Neural progenitor cell (in vitro differentiated cells): ENCODE results near the gene SIPA1L3. TPM values are rescaled to one million over a fixed set of nuclear protein-coding genes. Genes with fewer than 3 reads are reported as not detected.
"Not testable (repeated sequence)": the region's sequence is repeated elsewhere in the genome, so short reads cannot be mapped to it uniquely, and the experiment has no call there.

Experiments used
- DNase-seq: peaks from one replicate; pipeline ENCODE4 v3.0.0-alpha.2; 2016; ENCODE audit warnings: low spot score
- H2AFZ ChIP-seq: fragments of 200-600 bp; sonication (generic); replicated peaks from 2 replicates; pipeline ENCODE4 v1.6.1; 2016; ENCODE audit warnings: antibody characterized with exemption
- H3F3A ChIP-seq: fragments of 200-600 bp; sonication (generic); 2 replicates; pipeline ENCODE4 v1.6.1; 2016; ENCODE audit warnings: antibody characterized with exemption, low read depth
- H3K27ac ChIP-seq: fragments of 200-600 bp; sonication (generic); 2 replicates; pipeline ENCODE4 v1.5.1; 2016; ENCODE audit warnings: mild to moderate bottlenecking
- H3K27me3 ChIP-seq: fragments of 200-600 bp; sonication (generic); 2 replicates; pipeline ENCODE4 v1.6.1; 2016; ENCODE audit warnings: mild to moderate bottlenecking, moderate library complexity
- H3K36me3 ChIP-seq: fragments of 200-600 bp; sonication (generic); 2 replicates; pipeline ENCODE4 v1.5.1; 2016
- H3K4me1 ChIP-seq: fragments of 200-600 bp; sonication (generic); 2 replicates; pipeline ENCODE4 v1.6.1; 2016; ENCODE audit warnings: mixed run types
- H3K4me2 ChIP-seq: fragments of 200-600 bp; sonication (generic); 2 replicates; pipeline ENCODE4 v1.6.1; 2016
- H3K4me3 ChIP-seq: fragments of 200-600 bp; sonication (generic); 2 replicates; pipeline ENCODE4 v1.5.1; 2016
- H3K79me2 ChIP-seq: fragments of 200-600 bp; sonication (generic); 2 replicates; pipeline ENCODE4 v1.6.1; 2016; ENCODE audit warnings: low read depth
- H3K9ac ChIP-seq: fragments of 200-600 bp; sonication (generic); 2 replicates; pipeline ENCODE4 v1.6.1; 2016
- H3K9me3 ChIP-seq: fragments of 200-600 bp; sonication (generic); 2 replicates; pipeline ENCODE4 v1.5.1; 2016; ENCODE audit warnings: low read depth
- H4K20me1 ChIP-seq: fragments of 200-600 bp; sonication (generic); 2 replicates; pipeline ENCODE4 v1.6.1; 2016; ENCODE audit warnings: low read depth
- H3K27ac Mint-ChIP-seq: 3 replicates; pipeline ENCODE4 v1.8.0; 2021; ENCODE audit warnings: mixed read lengths
- H3K27me3 Mint-ChIP-seq: 2 replicates; pipeline ENCODE4 v1.8.0; 2022; ENCODE audit warnings: low read depth, mild to moderate bottlenecking, inconsistent platforms, moderate library complexity, mixed read lengths; ENCODE audit not compliant: insufficient read depth
- H3K36me3 Mint-ChIP-seq: 3 replicates; pipeline ENCODE4 v1.8.0; 2021; ENCODE audit warnings: mixed read lengths
- H3K4me1 Mint-ChIP-seq: 3 replicates; pipeline ENCODE4 v1.8.0; 2021; ENCODE audit warnings: mixed read lengths
- H3K4me3 Mint-ChIP-seq: 3 replicates; pipeline ENCODE4 v1.8.0; 2021; ENCODE audit warnings: mild to moderate bottlenecking, moderate library complexity, mixed read lengths
- H3K9me3 Mint-ChIP-seq: 3 replicates; pipeline ENCODE4 v1.8.0; 2020; ENCODE audit warnings: mixed read lengths
- CTCF ChIP-seq: fragments of 200-600 bp; sonication (generic); IDR thresholded peaks from 2 replicates; pipeline ENCODE4 v1.5.1; 2017; ENCODE audit warnings: antibody characterized with exemption, mild to moderate bottlenecking
- EZH2 ChIP-seq: fragments of 200-600 bp; sonication (generic); IDR thresholded peaks from 2 replicates; pipeline ENCODE4 v1.6.1; 2017; ENCODE audit warnings: antibody characterized with exemption, mild to moderate bottlenecking, moderate library complexity
- EZH2phosphoT487 ChIP-seq: fragments of 200-600 bp; sonication (generic); IDR thresholded peaks from 2 replicates; pipeline ENCODE4 v1.6.1; 2017; ENCODE audit warnings: antibody characterized with exemption
- total RNA-seq: library from RNA; depleted of rRNA; stranded (reverse); fragments of >200 nt; gene quantifications from 2 replicates; pipeline ENCODE4 v1.2.3, GENCODE V29; 2015; ENCODE audit warnings: low replicate concordance

SIPA1L3 gene
- total RNA-seq, 1 donor from 2014 or later = 19.2 TPM

GRCh38 chr19:38229585-38230073 is 322.6 kb downstream of the SIPA1L3 start:
- peaks cover 7% of the 10 kb centered on the region for H3K4me1 ChIP-seq
- H3K27me3 Mint-ChIP-seq = peaks cover 17% of the 10 kb centered on the region
- peak; percentile 93 for DNase-seq
- H3K27ac Mint-ChIP-seq = no peak overlapping the region
- H3K4me1 Mint-ChIP-seq = peaks cover 27% of the 10 kb centered on the region
- H3K4me3 ChIP-seq = peak overlapping the region; percentile 78
- peak overlapping the region; percentile 100 for H3K4me2 ChIP-seq
- no peaks in the 10 kb centered on the region for H3K36me3 ChIP-seq
- H3K36me3 Mint-ChIP-seq = no peaks in the 10 kb centered on the region
- no peaks in the 10 kb centered on the region for H3K9me3 ChIP-seq
- peaks cover 50% of the 10 kb centered on the region for H3K27me3 ChIP-seq
- H3F3A ChIP-seq = peaks cover 37% of the 10 kb centered on the region
- H3K9ac ChIP-seq = no peak overlapping the region
- H3K27ac ChIP-seq = no peak overlapping the region
- no peaks in the 10 kb centered on the region for H3K79me2 ChIP-seq
- H3K4me3 Mint-ChIP-seq = peak overlapping the region; percentile 85
- H2AFZ ChIP-seq = no peak overlapping the region
- peaks cover 2% of the 10 kb centered on the region for H3K9me3 Mint-ChIP-seq
- TF ChIP-seq CTCF (no peak), EZH2phosphoT487 (no peak), EZH2 (no peak)
- H4K20me1 ChIP-seq = peaks cover 19% of the 10 kb centered on the region

- H3K79me2 ChIP-seq, H3K4me3 ChIP-seq, H3K9ac ChIP-seq, H3K27ac Mint-ChIP-seq, H2AFZ ChIP-seq, H3K36me3 ChIP-seq, H3K4me2 ChIP-seq, H3K9me3 ChIP-seq, H3K4me1 ChIP-seq, DNase-seq, H3K36me3 Mint-ChIP-seq, H3K9me3 Mint-ChIP-seq, H3K27ac ChIP-seq: not testable (repeated sequence)
- Mint-ChIP-seq H3K4me1 (peaks cover 25% of the 10 kb centered on the region), H3K4me3 (peak overlapping the region; percentile 48), H3K27me3 (peaks cover 17% of the 10 kb centered on the region)
- Histone ChIP-seq H4K20me1 (peaks cover 19% of the 10 kb centered on the region), H3F3A (peaks cover 27% of the 10 kb centered on the region), H3K27me3 (peaks cover 50% of the 10 kb centered on the region)
Measured at GRCh38 chr19:38230506-38231133, 323.6 kb downstream of the SIPA1L3 start.

- Mint-ChIP-seq H3K4me3 (no peak overlapping the region), H3K36me3 (no peaks in the 10 kb centered on the region), H3K27me3 (peaks cover 18% of the 10 kb centered on the region), H3K27ac (no peak overlapping the region), H3K9me3 (peaks cover 2% of the 10 kb centered on the region), H3K4me1 (peaks cover 19% of the 10 kb centered on the region)
- Histone ChIP-seq H3K36me3 (no peaks in the 10 kb centered on the region), H3K9me3 (no peaks in the 10 kb centered on the region), H2AFZ (no peak overlapping the region), H4K20me1 (peaks cover 13% of the 10 kb centered on the region), H3K27ac (no peak overlapping the region), H3K4me2 (no peak overlapping the region), H3K4me1 (peaks cover 7% of the 10 kb centered on the region), H3K79me2 (no peaks in the 10 kb centered on the region), H3K4me3 (no peak overlapping the region), H3K27me3 (peaks cover 44% of the 10 kb centered on the region), H3F3A (peaks cover 25% of the 10 kb centered on the region), H3K9ac (no peak overlapping the region)
- no peak for DNase-seq
- no peak for TF ChIP-seq EZH2phosphoT487
- TF ChIP-seq CTCF = no peak
- no peak for TF ChIP-seq EZH2
Measured at GRCh38 chr19:38231918-38232317, 324.9 kb downstream of the SIPA1L3 start.

- DNase-seq = peak; percentile 93
- Histone ChIP-seq H3K9me3 (no peaks in the 10 kb centered on the region), H3K4me3 (no peak overlapping the region), H3K4me2 (no peak overlapping the region), H3K36me3 (no peaks in the 10 kb centered on the region), H3K9ac (no peak overlapping the region), H3F3A (peaks cover 13% of the 10 kb centered on the region), H3K27ac (no peak overlapping the region), H3K27me3 (peaks cover 25% of the 10 kb centered on the region), H2AFZ (peak overlapping the region; percentile 91), H3K4me1 (no peaks in the 10 kb centered on the region), H3K79me2 (no peaks in the 10 kb centered on the region), H4K20me1 (no peaks in the 10 kb centered on the region)
- peak overlapping the region; percentile 92 for H3K27ac Mint-ChIP-seq
- H3K36me3 Mint-ChIP-seq = no peaks in the 10 kb centered on the region
- H3K4me3 Mint-ChIP-seq = peak overlapping the region; percentile 52
- peaks cover 2% of the 10 kb centered on the region for H3K9me3 Mint-ChIP-seq
- peaks cover 19% of the 10 kb centered on the region for H3K27me3 Mint-ChIP-seq
- peaks cover 11% of the 10 kb centered on the region for H3K4me1 Mint-ChIP-seq
- no peak for TF ChIP-seq EZH2
- TF ChIP-seq EZH2phosphoT487 = no peak
- TF ChIP-seq CTCF = peak; percentile 94
Measured at GRCh38 chr19:38233740-38234251, 326.8 kb downstream of the SIPA1L3 start.
